IgD-negative memory B cell (primary cell): Measurements from ENCODE around the gene HOXB5. TPM values are rescaled to one million over a fixed set of nuclear protein-coding genes. Genes with fewer than 3 reads are reported as not detected.

Source experiments
- H3K27ac Mint-ChIP-seq, 3 donors: one replicate each; pipeline ENCODE4 v1.8.0; 2020 to 2022; ENCODE audit warnings: mild to moderate bottlenecking in 3 of 3, mixed read lengths in 3 of 3, moderate library complexity in 1 of 3
- H3K27me3 Mint-ChIP-seq: one replicate; pipeline ENCODE4 v1.8.0; 2021; ENCODE audit warnings: mixed read lengths
- H3K36me3 Mint-ChIP-seq: one replicate; pipeline ENCODE4 v1.8.0; 2020; ENCODE audit warnings: mild to moderate bottlenecking, mixed read lengths
- H3K4me1 Mint-ChIP-seq, 3 donors: one replicate each; pipeline ENCODE4 v1.8.0; 2020 to 2022; ENCODE audit warnings: mixed read lengths in 3 of 3, mild to moderate bottlenecking in 1 of 3
- H3K4me3 Mint-ChIP-seq, 4 donors: one replicate each; pipeline ENCODE4 v1.8.0; 2020 to 2022; ENCODE audit warnings: mild to moderate bottlenecking in 4 of 4, mixed read lengths in 4 of 4, moderate library complexity in 3 of 4
- H3K9me3 Mint-ChIP-seq, 3 donors: one replicate each; pipeline ENCODE4 v1.8.0; 2020 to 2021; ENCODE audit warnings: mixed read lengths in 3 of 3, mild to moderate bottlenecking in 1 of 3
- polyA plus RNA-seq: library from polyadenylated mRNA; unstranded; fragments of 300-500 nt; fragmentation: Illumina TruSeq; gene quantifications from one replicate; pipeline ENCODE4 v1.2.3, GENCODE V29; 2021

Gene HOXB5
- polyA plus RNA-seq, 1 donor from 2014 or later: not detected

DNA sequence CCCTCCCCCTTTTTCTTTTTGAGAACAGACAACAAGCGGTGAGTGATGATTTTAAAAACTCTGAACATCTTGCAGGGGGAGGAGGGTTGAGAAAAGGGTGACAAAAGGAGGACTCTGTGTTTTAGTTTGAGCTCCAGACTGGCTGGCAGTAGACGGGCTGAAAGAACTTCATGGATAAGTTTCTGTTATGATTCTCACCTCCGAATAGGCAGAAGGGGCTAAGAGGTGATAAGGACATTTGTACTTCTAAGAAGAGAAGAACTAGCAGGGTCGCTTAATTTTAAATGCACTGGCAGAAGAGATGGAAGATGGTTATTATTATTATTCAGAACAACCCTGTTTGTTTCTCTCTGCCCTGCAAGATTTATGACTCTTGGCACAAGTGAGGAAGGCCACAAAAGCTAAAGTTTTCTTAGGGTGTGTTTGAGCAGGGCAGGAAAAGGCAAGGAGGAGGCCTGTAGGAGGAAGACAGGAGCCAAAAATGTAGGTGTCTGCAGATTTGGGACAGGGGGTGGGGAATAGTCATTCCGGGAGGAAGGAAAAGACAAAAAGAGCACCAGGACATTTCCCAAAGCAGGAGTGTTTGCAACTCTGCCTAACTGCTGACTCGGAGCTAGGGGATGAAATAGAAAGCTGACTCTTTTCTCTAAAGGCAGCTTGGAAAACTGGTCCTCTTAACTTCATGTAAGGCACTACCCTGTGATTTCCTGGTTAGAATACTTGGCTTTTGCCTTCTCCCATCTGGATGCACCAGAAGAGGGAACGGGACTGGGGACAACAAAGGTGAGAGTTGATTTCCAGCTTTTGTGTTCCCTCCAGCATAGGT lies 36.8 kb downstream of the HOXB5 start:
- Mint-ChIP-seq H3K27ac (no peak overlapping the region), H3K36me3 (peaks cover 3% of the 10 kb centered on the region), H3K27me3 (peaks cover 20% of the 10 kb centered on the region), H3K4me1 (peaks cover 0 to 2% (median 1%) of the 10 kb centered on the region in 3 donors), H3K4me3 (no peak overlapping the region), H3K9me3 (no peaks in the 10 kb centered on the region)

DNA sequence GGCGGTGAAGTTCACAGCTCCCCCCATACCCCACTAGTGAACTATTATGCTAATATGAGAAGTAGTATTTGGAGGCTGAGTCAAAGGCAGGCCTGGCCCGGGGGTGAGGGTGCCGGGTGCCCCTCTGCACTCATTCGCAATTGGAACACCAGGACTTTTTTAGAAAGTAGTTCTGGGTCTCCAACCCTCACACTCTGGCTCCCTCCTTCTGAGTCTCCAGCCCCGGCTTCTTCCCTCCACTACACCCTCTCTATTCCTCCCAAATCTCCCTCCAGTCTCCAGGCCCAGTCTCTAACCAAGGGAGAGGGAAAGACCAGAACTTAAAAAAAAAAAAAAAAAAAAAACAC lies 37.4 kb downstream of the HOXB5 start:
- Mint-ChIP-seq H3K36me3 (peaks cover 3% of the 10 kb centered on the region), H3K4me3 (peak overlapping the region in 1 of 4 donors; percentile 54), H3K9me3 (no peaks in the 10 kb centered on the region), H3K27ac (no peak overlapping the region), H3K27me3 (peaks cover 20% of the 10 kb centered on the region), H3K4me1 (peaks cover 0 to 2% (median 1%) of the 10 kb centered on the region in 3 donors)

DNA sequence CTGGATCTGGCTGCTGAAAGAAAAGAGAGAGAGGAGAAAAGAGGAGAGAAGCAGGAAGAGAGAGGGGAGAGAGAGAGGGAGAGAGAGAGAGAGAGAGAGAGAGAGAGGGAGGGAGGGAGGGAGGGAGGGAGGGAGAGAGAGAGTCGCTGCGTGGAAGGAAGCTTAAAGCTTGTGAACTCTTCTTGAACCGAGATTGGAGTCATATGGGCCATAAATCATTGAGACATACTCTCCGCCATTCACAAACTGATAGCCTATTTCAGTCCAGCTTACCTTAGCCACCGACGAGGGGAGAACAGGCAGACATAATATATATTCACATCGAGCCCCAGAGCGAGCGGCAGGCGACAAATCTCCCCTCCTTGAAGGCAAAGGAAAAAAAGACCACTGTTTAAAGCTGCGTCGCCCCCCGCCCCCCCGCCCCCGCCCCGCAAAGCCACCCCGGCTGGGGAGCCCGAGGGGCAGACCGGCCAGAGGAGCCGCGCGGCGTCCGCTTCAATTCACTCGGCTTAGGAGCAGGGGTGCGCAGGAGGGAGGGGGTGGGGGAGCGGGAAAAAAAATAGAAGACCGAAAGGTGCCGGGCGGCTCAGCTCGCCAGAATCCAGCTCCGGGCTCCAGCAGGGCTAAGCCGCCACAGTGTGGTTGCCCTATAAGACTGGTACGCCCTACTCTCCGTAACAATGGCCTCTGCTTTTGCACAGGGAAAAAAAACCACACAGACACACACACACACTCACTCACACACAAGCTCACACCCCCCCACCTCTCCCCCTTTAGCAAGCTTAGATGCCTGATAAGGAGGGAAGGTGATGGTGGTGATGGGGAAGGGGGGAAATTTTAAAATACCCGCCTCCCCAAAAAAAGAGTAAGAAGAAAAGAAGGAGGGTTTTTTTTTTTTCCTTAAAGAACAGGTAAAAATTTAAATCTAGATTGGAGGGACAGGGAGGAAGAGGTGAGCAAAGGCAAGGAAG lies 38.0 kb downstream of the HOXB5 start:
- Mint-ChIP-seq H3K27ac (no peak overlapping the region), H3K27me3 (peaks cover 20% of the 10 kb centered on the region)

DNA sequence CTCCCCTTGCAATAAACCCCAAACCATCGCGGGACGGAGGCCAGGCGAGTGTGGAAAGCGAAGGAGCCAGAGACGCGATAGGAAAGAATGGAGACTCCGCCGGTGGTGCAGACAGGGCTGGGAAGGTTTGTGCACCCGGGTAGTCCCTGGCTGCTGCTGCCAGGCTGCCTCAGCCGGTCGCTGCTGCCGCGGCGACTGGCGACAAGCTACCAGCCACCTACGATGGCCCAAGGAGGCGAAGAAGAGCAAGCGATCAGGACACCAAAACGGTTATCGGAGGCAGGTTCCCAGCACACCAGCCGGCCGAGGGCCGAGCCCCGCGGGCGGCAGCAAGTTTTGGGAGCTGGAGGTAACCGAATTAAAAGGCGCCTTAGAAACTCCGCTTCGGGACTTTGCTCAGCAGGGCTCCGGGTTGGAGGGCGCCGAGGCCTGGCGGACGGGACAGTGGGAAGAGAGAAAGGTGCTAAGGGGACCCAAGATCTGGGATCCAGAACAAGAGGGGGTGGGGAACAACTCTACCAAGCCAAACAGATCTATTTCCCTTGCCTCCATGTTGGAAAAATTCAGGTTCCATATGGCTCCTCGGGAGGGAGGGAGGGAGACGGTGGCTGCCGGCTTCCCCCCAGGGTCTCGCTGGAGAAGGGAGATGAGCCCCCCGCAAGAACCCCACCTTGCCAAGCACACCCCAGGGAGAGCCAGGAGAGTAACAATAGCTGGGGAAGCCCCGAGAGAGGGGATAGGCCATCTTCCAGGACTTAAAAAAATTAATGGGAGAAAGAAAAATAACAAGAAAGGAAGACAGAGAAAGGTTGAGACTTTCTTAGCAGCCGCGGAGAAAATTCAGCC lies 38.9 kb downstream of the HOXB5 start:
- peaks cover 23% of the 10 kb centered on the region for H3K27me3 Mint-ChIP-seq

More for the DNA sequence above, 38.0 kb downstream of the HOXB5 start:
- H3K9me3 Mint-ChIP-seq: no peaks in the 10 kb centered on the region
- H3K4me1 Mint-ChIP-seq: peaks cover 0 to 2% (median 1%) of the 10 kb centered on the region in 3 donors
- peaks cover 3% of the 10 kb centered on the region for H3K36me3 Mint-ChIP-seq
- H3K4me3 Mint-ChIP-seq: peak overlapping the region in 3 of 4 donors; percentile 66 to 82 (median 79)

DNA sequence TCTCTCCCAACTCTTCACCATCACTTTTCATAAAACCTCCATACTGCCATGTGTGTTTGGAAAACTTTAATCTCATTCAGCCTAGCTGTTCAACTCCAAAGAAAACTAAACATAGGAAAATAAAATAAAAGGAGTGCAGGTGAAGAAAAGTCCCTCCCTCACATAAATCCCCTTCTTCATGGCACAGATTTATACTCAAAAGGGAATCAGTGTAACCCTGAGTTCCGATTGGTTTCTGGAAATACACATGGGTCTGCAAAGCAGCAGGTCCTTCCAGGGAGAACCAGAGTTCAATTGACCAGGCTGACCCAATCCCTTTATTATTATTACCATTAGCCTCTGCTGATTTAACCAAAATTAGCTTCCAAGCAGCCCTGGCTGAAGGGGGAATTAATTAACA lies 39.8 kb downstream of the HOXB5 start:
- Mint-ChIP-seq H3K27ac (no peak overlapping the region), H3K27me3 (peaks cover 23% of the 10 kb centered on the region), H3K4me3 (no peak overlapping the region), H3K4me1 (peaks cover 0 to 2% (median 1%) of the 10 kb centered on the region in 3 donors), H3K9me3 (no peaks in the 10 kb centered on the region), H3K36me3 (peaks cover 3% of the 10 kb centered on the region)

More for the DNA sequence above, 38.9 kb downstream of the HOXB5 start:
- H3K27ac Mint-ChIP-seq: no peak overlapping the region
- no peaks in the 10 kb centered on the region for H3K9me3 Mint-ChIP-seq
- peak overlapping the region in 1 of 4 donors; percentile 85 for H3K4me3 Mint-ChIP-seq
- H3K36me3 Mint-ChIP-seq: peaks cover 3% of the 10 kb centered on the region
- peaks cover 0 to 2% (median 1%) of the 10 kb centered on the region in 3 donors for H3K4me1 Mint-ChIP-seq

DNA sequence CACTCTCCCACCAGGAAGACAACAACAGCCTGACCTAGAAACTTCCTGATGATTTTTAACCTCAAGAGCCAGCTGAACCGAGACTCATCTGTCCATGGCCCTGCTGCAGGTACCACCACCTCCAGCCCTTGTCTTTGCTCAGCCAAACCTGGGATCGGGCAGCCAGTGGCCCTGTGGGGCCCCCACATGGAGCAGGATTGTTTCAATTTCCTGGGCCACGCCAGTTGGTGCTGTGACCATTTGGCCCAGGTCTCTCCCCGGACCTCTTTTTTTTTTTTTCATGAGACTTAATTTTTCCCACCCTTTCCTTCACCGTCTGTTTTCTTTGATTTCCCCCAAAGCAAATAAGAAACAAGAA lies 40.4 kb downstream of the HOXB5 start:
- no peaks in the 10 kb centered on the region for H3K9me3 Mint-ChIP-seq
- peaks cover 3% of the 10 kb centered on the region for H3K36me3 Mint-ChIP-seq
- H3K27ac Mint-ChIP-seq: no peak overlapping the region
- no peak overlapping the region for H3K4me3 Mint-ChIP-seq
- H3K4me1 Mint-ChIP-seq: peaks cover 0 to 2% (median 1%) of the 10 kb centered on the region in 3 donors
- H3K27me3 Mint-ChIP-seq: peaks cover 18% of the 10 kb centered on the region

DNA sequence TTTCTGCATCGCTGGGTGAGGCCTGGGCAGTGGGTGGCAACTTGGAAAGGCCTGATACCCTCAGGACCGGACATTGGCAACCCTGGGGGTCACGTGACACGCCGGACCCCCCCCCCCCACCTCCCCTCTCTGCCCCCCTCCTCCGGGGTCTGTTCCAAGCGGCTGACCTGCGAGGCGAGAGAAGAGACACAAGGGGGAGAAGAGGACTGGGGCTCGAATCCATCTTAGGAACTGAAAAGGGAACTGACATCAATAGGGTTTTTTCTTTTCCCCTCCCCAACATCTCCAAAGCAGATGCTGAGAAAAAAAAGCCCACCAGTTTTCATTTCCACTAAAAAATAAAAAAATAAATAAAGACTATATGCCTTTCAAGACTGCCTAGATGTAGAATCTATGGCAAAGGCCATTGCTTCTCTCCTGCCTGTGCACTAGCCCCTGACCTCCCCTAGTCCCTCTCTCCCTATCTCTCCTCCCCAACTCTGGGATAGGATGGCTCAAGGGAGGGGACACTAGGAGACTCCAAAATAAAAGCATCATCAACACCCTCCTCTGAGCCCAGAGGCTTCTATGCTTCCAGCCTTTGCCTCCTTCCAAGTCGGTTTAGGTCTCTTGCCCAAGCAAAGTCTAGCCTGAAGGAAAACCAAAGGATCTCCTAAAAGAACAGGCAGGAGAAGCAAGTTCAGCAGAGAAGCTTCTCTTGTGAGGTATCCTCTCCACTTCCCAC lies 41.0 kb downstream of the HOXB5 start:
- H3K4me3 Mint-ChIP-seq: no peak overlapping the region
- H3K27ac Mint-ChIP-seq: no peak overlapping the region
- peaks cover 3% of the 10 kb centered on the region for H3K36me3 Mint-ChIP-seq
- H3K27me3 Mint-ChIP-seq: peaks cover 15% of the 10 kb centered on the region
- peaks cover 0 to 4% (median 1%) of the 10 kb centered on the region in 3 donors for H3K4me1 Mint-ChIP-seq
- no peaks in the 10 kb centered on the region for H3K9me3 Mint-ChIP-seq

DNA sequence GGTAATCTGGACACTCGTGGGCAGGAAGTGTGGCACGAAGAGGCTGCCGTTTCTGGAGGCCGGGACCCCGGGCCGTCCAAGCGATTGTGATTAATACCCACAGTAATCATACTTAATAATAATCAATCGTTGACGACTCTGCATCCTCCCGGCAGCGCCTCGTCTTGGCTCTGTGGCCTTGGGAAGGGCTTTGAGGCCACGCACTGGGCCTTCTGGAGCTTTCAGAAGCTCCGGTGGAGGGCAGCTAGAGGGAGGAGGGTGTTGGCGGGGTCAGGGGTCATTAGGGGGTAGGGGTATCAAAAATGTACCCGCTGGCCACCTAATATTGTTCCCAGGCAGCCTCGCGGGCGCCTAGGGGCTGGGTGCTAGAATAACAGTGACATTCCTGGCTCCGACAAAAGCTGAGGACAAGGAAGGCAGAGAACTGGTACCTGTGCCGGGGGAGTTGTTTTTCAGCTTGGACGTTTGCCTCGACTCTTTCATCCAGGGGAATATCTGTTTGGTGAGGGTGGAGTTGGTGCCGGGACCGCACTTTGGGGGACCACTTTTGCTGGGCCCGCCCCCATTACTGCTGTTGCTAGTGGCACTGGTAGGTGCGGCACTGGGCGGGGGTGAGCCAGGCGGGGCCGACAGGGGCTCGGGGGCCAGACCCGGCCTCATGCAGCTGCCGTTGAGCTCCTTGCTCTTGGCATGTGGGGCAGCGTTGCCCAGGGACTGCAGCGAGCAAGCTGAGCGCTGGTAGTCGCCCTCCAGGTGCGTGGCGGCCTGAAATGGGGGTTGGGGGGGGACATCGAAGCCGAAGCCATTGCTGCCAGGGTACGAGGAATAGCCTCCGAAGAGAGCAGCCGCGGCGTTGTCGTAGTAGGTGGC lies 41.7 kb downstream of the HOXB5 start:
- Mint-ChIP-seq H3K27me3 (peaks cover 19% of the 10 kb centered on the region), H3K9me3 (no peaks in the 10 kb centered on the region), H3K4me1 (peaks cover 0 to 4% (median 1%) of the 10 kb centered on the region in 3 donors), H3K4me3 (no peak overlapping the region), H3K27ac (no peak overlapping the region), H3K36me3 (peaks cover 3% of the 10 kb centered on the region)

DNA sequence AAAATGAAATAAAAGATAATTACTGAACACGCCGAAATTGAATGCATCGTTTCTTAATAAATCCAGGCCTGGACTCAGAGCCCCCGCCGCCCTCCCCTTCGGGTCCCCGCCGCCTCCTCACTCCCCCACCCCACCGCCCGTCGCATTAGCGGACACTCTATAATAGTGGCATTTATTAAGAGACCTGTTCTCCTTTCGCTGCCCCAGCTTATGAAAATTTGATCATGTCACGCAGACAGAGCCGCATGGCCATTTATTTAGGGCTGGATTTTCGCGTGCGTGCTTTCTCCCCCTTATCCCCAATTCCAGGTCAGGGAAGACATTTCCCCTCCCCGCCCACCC lies 42.4 kb downstream of the HOXB5 start:
- peaks cover 3% of the 10 kb centered on the region for H3K36me3 Mint-ChIP-seq
- H3K9me3 Mint-ChIP-seq: no peaks in the 10 kb centered on the region
- no peak overlapping the region for H3K4me3 Mint-ChIP-seq
- H3K27ac Mint-ChIP-seq: no peak overlapping the region
- peaks cover 19% of the 10 kb centered on the region for H3K27me3 Mint-ChIP-seq
- H3K4me1 Mint-ChIP-seq: peaks cover 0 to 4% (median 1%) of the 10 kb centered on the region in 3 donors

DNA sequence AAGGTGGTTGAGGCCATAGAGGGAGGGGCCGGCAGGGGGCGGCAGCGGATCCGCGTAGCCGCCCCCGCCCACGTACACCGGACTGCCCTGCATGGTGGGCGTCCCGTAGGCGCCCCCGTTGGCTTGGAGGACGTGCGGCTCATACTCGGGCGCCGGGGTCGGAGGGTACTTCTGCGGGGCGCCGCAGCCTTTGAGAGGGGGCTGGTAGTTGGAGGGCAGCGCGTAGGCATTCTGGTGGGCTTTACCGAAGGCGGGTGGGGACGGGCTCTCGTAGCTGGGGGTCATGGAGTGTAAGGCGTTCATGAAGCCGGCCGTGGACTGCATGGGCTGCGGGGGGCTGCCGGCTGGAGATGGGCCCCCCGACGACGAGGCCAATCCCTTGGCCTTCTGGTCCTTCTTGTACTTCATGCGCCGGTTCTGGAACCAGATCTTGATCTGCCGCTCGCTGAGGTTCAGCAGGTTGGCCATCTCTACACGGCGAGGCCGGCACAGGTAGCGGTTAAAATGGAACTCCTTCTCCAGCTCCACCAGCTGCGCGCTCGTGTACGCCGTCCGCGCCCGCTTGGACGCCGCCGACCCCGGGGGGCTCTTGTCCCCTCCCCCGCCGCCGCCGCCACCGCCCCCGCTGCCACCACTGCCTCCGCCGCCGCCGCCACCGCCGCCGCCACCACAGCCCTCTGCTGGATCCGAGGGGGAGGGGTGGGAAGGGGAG lies 42.9 kb downstream of the HOXB5 start:
- no peaks in the 10 kb centered on the region for H3K9me3 Mint-ChIP-seq
- no peak overlapping the region for H3K27ac Mint-ChIP-seq
- H3K36me3 Mint-ChIP-seq: peaks cover 3% of the 10 kb centered on the region

DNA sequence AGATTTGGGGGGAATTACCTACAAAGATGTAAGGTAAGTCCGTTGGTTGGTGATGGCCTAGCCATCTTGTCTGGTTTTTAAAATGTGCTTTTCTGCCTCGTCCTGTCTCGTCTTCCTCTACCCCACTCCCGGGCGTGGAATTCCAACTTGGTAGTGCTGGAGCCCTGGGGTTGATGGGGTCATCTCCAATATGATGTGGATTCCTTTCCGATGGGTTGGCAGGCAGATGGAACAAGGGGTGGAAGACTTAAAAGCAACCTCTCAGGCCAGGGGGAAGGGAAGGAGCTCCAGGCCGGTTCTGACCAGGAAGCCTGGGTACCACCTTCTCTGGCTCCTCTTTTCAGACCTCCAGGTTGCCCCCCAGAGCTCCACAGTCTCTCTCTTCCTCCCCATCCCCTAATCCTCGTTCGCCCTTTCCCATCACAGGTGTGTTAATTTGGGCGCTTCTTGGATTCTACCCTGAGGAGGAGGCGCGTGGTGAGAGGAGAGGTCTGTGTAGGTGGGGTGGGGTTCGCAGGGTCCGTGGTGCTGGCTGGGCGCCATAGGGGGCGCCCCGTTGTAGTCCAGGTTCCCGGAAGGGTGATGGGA lies 43.6 kb downstream of the HOXB5 start:
- peaks cover 0 to 3% (median 0%) of the 10 kb centered on the region in 3 donors for H3K4me1 Mint-ChIP-seq
- peaks cover 25% of the 10 kb centered on the region for H3K27me3 Mint-ChIP-seq
- H3K27ac Mint-ChIP-seq: no peak overlapping the region
- no peak overlapping the region for H3K4me3 Mint-ChIP-seq
- no peaks in the 10 kb centered on the region for H3K9me3 Mint-ChIP-seq
- H3K36me3 Mint-ChIP-seq: peaks cover 3% of the 10 kb centered on the region

More for the DNA sequence above, 42.9 kb downstream of the HOXB5 start:
- no peak overlapping the region for H3K4me3 Mint-ChIP-seq
- H3K4me1 Mint-ChIP-seq: peaks cover 0 to 4% (median 1%) of the 10 kb centered on the region in 3 donors
- H3K27me3 Mint-ChIP-seq: peaks cover 23% of the 10 kb centered on the region

DNA sequence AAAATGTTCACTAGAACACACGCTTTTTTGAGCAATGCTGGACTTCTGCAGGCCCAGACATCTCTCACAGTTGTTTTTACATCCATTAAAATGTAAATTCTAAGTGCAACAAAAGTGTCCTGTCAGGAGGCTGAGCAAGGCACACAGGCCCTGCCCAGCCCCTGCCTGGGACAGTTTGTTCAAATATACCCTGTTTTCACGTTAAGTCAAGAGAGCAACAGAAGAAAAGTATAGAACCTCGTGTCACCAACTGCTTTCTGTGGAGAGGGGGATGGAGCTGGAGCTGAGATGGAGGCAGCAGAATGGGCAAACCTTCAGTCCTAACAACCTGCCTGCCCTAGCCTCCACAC lies 44.3 kb downstream of the HOXB5 start:
- Mint-ChIP-seq H3K27ac (no peak overlapping the region), H3K27me3 (peaks cover 26% of the 10 kb centered on the region), H3K9me3 (no peaks in the 10 kb centered on the region), H3K36me3 (peaks cover 3% of the 10 kb centered on the region), H3K4me3 (no peak overlapping the region), H3K4me1 (peaks cover 0 to 4% (median 0%) of the 10 kb centered on the region in 3 donors)
